Stimulated activated CD4-positive, alpha-beta T cell treated with anti-CD3 and anti-CD28 coated beads, Interleukin-4, amount 100 ng/mL, for 4 hours (primary cell): ENCODE data around the gene NIPA2.

Experiments used
- DNase-seq, 2 experiments: peaks; one replicate each; pipeline ENCODE4 v3.0.0-alpha.2; 2020

NIPA2 gene

DNA sequence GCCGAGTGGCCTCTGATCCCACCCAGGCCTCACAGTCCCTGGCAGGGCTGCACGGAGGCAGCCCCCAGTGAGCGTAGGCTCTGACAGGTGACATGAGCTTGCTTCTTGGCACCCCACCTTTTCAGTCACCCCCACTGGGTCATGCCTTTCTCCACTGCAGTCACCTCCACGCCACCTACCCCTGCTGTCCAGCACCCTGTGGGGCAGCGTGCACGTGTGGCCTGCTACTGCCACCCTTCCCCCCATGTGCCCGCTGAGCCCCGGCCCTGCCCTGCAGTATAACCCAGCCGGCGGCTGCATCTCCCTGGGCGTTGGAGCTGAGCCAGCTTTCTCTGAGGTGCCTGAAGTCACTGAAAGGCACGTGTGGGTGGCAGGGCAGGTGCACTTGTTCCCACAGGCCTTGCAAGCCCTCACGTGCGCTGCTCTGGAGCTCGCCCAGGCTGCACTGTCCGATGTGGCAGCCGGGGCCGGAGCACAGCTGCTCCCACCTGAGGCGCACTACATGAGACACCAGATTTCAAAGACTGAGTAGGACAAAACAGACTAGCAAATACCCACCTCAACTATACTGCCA lies 65.6 kb downstream of the NIPA2 start:
- no peak for DNase-seq

DNA sequence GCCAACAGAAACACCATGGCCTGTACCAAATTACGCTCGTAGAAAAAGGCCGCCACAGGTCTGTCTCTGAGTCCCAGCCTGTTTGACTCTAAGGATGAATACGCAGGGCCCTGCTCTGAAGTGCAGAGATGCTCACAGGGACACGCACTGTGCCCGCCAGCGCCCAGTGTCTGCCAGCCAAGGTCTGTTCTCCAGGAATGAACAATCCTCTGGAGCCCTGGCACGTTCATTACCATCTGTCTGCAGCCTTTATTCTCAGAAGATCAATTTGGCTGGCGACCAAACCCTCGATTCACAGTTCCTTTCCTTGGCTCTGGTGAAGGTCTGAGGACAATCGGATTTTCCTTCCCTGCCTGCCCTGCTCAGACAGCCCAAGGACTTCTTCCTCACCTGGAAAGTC lies 66.3 kb downstream of the NIPA2 start:
- no peak for DNase-seq

DNA sequence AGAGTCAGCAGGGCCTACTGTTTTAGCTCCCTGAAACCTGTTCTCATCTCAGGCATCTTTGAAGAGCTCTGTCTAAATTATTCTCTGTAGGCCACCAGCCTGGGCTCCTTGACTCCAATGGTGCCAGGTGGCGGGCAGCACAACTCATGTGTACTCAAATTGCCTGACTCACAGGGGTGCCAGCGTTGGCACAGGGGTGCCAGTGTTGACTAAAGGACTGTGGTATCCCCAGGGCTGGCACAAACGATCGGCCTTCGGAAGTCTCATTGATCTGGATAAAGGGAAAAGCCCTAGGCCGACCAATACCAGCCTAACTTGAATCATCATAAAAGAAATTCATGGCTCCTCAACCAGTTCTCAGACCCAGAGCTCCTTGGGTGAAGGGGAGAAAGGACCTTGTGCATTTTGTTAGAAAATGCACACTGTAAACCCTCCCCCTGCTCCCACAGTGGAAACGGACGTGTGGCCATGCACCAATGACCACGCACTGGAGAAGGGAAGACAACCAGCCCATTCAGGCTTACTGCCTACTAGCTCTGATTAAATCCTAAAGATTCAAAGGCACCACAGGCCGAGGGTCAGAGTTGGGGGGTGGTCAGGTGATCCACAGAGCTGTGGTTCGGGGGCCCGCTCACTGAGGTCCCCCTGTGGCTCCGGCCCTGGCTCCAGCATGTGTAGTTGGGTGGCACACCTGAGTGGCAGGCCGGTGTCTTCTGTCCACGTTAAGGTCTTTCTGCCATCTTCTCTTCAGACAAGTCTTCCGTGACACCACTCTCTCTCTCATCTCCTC lies 68.9 kb downstream of the NIPA2 start:
- DNase-seq, result no peak

DNA sequence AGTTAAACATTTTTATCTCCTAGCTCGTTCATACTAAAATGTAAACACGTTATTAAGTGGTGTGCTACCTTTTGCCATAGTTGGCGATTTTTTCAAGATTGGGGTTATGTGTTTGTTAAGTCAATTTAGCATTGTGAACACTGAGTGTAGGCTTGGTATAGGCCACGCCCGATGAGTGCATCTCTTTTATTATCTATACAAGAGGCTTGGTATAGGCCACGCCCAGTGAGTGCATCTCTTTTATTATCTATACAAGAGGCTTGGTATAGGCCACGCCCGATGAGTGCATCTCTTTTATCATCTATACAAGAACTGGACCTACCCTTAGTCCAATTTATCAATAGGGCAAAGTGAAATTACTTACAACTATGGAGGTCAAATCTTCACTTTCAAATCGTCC lies 70.4 kb downstream of the NIPA2 start:
- DNase-seq, result no peak

DNA sequence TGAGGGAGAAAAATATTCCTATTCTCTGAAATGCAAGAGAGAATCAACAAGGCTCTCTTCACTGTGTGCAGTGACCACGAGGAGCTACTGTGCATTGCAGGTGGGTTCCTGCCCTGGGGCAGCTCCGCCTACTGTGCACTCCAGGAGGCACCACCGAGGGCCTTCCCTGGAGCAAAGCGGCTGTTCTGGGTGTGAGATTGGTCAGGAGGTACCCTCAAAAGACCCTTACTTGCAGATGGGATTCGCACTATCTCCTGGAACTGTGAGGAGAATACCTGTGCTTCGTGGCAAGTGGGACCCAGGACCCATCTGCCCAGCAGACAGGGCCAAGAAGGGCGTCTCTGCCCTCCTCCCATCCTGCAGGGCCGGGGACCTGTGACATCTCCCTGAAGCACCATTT lies 72.8 kb downstream of the NIPA2 start:
- no peak for DNase-seq

DNA sequence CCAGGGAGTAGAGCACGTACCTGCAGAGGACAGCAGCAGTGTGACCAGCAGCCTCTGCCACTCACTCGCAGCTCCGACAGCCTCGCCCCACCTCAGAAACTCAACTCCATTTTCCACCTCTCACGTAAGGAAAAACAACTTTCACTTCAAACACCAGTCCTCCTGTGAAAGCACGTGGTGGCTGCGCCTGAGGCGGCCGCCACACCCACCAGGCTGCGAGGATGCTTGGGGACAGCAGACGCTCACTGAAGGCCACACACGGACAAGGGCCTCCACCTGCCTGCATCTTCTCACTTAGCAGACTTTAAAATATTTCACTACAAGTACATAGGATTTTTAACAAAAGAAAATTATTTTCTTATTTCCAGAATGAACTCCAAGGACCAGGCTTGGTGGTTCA lies 73.8 kb downstream of the NIPA2 start:
- no peak for DNase-seq

DNA sequence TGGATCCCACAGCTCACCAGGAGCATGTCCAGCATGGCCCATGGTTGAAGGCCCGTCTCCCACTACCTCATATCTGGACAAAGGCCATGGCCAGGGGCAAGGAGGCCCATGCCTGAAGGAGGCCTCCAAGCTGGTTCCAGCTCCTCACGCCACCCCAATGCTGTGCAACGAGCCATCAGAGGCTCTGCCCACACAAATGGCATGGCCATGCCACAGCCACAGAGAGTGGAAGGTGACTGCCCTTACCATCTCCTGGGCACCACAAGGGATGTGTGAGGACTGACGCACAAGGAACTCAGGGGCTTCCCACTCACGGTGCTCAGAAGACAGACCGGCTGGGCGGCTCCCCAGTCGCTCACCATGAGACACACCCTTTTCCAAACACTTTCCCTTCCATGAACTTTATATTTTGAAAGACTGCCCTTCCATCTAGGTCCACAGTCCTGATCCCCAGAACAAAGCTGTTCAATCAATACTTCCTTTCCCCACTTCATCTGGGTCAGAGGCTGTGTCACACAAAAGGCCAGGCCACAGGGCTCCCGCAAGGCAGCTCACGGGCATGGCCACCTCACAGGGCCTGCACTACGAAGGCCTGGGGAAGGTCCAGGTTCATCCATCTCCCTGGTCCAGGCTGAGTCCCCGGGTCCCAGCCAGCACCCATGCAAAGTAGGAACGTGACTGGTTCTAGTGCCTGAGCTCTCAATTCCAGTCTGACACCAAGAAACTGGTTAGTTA lies 75.3 kb downstream of the NIPA2 start:
- DNase-seq, result no peak

DNA sequence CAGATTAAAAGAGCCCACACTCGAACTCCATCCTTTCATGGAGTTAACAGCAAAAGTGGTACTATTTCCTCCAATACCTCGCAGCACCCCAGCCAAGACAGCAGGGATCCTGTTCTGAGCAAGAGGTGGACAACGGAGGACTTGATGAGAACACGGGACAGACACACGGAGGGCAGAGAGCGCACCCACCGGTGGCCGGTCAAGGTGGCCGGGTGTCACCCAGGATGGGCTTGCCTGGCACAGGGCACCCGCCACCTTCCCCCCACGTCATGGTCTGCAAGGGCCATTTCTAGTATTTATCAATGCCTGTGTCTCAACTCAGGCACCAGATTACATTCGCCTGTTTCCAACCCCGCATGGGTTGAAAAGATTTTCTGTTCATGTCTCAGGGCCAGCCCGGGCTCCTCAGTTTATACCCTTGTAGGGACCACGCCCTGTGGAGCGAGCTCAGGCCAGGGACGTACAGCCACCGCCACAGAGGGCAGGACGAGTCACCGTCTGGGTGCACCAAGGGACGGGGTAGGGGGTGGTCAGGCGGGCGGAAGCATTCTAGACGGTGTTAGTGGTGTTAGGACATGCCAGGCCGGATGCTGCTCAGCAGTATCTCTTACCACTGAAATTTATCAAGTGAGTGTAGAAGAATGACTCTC lies 77.5 kb downstream of the NIPA2 start:
- no peak for DNase-seq

DNA sequence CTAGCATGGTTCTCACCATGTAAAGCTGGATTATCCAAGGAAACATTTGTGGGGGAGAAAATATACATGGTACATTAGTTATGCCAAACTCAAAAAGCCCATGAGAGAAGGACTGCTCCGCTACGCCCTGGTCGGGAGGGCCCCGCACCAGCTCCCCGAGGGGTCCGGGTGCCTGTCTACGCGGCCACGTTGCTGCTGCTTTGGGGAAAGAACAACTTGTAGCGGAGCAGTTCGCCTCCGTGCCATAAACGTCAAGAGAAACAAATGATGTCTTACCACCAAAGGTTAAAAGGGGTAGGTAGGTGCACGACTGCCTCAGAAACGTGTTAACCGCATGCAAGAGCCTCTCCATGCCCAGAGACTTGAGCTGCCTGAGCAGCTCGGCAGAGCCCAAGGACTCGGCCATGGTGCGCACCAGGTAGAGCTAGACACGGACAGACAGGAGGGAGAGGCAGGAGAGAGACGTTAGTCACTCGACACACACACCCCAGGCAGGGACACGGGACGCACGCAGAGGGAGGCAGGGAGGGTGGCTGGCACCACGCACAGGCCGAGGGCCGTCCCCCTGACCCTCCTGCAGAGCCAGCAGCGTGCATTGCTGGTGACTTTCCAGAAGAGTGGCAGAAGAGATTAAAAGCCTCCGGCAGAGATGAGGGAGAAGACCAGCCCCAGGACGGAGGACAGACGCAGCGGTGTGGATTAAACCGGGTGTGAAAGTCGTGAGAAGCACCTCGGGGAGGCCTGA lies 78.3 kb downstream of the NIPA2 start:
- DNase-seq, result no peak

DNA sequence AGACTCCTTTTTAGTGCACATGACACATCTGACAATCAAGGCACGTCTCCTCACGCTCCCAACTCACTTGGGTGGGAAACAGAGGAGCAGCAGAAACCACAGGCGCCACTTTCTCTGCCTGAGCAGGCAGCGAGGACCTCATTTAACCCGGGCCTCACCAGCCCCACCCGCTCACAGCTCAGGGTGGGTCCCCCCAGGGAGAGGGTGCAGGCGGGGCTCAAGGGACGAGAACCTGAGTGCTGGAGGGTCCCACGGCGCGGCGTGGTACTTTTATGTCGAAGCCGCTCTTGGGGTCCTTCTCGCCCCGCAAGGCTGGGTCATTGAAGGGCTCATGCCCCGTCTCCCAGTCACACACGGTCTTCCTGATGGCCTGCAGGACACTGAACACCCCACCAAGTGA lies 79.1 kb downstream of the NIPA2 start:
- DNase-seq, result no peak
